ENCODE results near the gene PRKAG1.

GRCh38 chr12:49033611-49034285, 15.2 kb upstream of the PRKAG1 start:
- TF ChIP-seq MXI1 (conservative IDR thresholded peaks at IDR 0.05; ENCODE audit: poor library complexity, severe bottlenecking) (no peak), POLR2AphosphoS5 (IDR thresholded peaks at IDR 0.05) (no peak), EZH2 (IDR thresholded peaks at IDR 0.05; ENCODE audit: borderline replicate concordance, insufficient read depth, low read length, poor library complexity, severe bottlenecking) (no peak), EP300 (conservative IDR thresholded peaks at IDR 0.05; ENCODE audit: poor library complexity, severe bottlenecking) (no peak), CTCF (IDR thresholded peaks at IDR 0.05; ENCODE audit: poor library complexity, severe bottlenecking) (no peak)
